HTERT RPE-1 (cell line): ENCODE measurements around the gene CELSR1.
"Not testable (repeated sequence)": the region's sequence is repeated elsewhere in the genome, so short reads cannot be mapped to it uniquely, and the experiment has no call there.

ENCODE experiments used
- in situ Hi-C: fragments of 300-500 bp; cut with MboI; formaldehyde crosslinking; loops from 4 replicates; pipeline ENCODE4 v1.14.3; 2020; ENCODE audit warnings: low sequenced_read_pairs

CELSR1 gene

DNA sequence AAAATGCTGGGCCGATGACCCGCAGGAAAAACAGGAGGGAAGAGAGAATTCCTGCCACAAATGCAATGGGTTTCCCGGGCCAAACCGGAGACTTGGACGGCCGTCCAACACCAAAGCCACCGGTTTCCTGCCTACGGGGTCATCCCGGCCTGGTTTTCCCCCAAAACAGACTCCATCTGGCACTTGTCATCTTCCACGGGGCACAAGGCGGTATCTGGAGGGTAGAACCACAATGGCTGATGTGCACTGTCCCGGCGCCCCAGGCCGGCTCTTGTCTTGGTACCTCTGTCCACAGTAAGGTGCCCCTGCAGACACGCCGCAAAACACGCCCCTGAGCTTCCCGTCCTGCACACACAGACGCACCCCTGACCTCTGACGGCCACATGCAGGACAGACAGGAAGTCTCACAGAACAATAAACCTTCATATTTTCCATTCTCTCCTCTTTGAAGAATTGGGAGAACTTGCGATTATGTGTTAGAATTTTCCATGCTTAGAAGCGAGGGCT is 20.1 kb downstream of the CELSR1 start:
- in situ Hi-C loops = no loop called here

DNA sequence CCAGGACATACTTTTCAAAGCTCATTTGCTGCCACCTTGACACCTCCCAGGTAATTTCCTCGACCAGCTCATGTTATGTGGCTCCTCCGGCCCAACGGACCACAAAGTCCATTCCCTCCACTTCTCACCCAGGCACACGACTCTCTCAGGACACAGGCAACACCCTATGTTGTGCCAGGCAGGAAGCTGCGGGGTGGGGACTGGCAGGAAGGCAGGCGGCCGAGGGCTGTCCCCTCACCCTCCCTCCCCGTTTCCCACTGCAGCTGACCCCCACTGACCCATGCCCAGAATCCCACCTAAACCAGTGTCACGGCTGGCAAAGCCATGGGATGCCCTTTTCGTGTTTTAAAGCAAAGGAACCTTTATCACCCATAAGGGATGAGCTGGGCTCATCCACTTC is 20.8 kb downstream of the CELSR1 start:
- in situ Hi-C loops = no loop called here

DNA sequence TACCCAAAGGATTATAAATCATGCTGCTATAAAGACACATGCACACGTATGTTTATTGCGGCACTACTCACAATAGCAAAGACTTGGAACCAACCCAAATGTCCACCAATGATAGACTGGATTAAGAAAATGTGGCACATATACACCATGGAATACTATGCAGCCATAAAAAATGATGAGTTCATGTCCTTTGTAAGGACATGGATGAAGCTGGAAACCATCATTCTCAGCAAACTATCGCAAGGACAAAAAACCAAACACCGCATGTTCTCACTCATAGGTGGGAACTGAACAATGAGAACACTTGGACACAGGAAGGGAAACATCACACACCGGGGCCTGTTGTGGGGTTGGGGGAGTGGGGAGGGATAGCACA is 21.3 kb downstream of the CELSR1 start:
- in situ Hi-C loops = not testable (repeated sequence)

DNA sequence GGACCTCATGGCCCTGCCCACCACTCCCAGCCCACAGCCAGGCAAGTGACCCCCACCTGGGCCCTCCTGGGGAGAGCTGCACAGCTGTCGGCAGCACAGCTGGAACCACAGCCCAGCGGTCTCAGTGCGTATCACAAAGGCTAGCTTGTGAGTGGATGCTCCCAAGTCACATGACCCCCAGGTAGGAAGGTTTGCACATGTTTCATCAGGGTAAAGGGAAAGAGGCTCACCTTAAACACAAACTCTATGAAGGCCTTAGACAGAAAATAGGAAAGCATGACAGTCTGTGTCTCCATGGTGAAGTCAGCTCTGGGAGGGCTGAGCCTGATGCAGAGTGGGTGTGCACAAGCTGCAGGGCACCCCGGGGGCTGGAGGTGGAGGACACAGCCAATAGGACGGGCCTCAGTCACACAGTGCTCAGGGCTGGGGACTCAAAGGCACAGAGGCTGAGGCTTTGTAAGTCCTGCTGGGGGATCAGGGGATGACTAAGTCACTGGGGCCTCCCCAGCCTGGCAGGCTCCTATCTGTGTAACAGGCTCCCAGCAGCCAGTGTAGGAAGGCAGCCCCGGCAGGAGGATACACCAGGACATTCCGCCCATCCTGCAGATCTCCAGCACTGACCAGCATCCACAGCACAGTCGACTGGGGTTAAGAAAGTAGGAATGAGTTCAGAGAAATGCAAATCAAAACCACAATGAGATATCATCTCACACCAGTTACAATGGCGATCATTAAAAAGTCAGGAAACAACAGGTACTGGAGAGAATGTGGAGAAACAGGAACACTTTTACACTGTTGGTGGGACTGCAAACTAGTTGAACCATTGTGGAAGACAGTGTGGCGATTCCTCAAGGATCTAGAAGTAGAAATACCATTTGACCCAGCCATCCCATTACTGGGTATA is 22.0 kb downstream of the CELSR1 start:
- in situ Hi-C loops = no loop called here

DNA sequence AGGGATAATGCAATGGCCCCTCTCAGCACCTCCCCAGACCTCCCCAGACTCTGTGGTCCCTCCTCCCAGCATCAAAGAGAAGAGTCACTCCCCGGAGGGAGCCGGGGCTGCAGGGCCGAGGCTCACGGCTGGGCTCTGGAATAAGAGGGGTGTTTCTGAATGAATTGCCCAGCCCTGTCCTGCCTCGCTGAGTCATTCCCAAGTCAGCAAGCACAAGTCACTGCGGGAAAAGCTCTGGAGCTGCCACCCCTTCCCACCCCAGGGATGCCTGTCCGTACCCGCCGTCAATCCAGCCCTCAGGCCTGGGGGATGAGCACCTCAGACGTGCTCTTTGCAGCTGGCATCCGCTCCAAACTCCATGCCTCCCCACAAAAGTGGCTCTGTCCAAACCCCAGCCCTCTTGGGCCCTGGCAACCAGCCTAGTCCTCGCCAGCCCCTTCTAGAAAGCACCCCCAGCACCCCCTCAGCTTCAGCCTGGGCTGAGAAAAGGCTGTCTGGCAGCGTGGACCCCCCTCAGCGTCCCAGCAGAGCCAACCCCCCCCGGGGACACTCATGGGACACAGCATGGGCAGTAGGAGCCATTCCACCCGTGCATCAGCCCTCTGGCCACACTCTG is 22.7 kb downstream of the CELSR1 start:
- in situ Hi-C loops = no loop called here

DNA sequence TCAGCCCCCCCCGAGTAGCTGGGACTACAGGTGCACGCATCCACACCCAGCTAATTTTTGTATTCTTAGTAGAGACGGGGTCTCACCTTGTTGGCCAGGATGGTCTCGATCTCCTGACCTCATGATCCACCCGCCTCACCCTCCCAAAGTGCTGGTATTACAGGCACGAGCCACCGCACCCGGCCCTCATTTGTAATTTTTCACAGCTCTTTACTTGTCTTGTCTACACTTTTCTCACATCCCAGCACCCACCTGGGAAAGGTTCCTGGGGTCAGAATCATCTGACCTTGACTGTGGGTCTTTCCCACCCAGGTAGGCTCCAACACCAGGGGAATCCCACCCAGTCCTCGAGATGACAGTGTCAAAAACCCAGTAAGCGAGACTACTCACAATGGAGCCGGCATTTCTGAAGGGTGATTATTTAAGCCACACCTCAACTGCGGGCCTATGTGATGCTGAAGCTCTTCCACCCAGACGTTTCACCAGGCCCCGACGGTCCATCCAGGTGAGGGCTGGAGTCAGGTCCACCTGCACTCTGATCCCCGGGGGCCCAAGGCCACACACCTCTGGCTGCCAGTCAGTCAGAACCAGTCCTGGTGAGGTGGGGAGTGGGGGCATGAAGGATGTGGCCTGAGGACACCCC is 23.4 kb downstream of the CELSR1 start:
- in situ Hi-C loops = no loop called here

DNA sequence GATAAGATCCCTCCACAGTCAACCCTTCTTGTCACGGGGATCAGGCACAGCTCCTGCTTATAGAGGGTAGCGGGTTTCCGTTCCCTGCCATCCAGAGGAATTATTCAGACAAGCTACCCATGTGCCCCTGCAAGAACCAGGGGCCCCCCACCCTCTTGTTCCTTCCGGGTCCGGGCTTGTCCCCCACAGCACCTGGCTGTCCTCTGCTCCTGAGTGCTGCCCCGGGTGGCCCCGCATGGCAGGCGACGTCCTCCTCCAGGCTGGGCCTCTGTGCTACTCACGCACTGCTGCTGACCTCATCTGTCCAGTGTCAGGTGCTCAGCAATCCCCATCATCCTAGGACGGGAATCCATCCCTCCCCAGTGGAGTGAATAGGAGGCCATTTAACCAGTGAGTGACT is 24.7 kb downstream of the CELSR1 start:
- in situ Hi-C loops = no loop called here

DNA sequence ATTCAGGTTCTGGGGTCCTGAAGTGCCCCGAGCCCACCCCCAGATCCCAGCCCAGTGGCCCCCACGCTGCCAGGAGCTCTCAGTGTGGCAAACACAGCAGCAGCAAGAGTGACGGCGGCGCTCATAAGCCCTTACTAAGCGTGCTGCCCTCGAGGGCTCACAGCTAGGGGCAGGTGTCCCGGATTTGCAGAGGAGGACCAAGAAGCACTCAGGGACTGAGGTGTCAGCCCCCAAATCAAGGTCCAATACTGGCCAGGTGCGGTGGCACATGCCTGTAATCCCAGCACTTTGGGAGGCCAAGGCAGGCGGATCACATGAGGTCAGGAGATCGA is 25.4 kb downstream of the CELSR1 start:
- in situ Hi-C loops = no loop called here

DNA sequence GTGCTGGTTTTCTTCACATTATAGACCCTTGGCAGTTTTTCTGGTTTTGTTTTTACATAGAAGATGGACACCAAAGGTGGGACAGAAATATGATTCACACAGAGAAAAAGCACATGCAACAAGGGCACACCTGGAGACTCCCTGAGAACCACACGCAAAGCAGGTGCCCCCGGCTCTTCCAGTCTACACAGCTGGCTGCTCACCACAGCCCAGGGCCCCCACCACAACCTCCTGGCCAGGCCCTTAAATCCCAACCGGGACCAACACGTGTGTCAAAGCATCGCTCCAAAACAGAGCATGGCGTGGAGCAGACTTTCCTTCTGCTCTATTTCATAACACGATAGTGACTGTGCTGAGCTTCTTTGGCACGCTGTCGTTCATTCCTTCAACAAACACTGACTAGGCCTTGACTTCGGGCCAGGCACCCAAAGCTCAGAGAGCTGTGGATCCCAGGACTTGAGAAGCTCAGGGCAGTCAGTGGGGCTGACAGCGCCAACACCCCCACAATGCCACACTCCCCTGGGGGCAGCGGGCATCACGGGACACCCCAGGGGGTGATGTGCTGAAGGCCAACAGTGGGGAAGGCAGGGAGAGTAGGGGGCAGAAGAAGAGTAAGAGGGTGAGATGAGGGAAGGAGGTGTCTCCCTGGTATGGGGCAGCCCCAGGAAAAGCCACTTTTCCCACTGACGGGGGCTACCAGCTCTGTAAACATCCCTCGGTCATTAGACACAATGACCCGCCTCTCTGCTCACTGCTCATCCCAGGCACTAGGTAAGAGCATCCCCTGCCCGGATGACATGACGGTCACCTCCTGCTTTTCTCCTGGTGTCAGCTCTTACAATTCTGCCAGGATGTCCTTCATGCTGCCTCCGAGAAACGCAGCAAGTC is 26.0 kb downstream of the CELSR1 start:
- in situ Hi-C loops = no loop called here

DNA sequence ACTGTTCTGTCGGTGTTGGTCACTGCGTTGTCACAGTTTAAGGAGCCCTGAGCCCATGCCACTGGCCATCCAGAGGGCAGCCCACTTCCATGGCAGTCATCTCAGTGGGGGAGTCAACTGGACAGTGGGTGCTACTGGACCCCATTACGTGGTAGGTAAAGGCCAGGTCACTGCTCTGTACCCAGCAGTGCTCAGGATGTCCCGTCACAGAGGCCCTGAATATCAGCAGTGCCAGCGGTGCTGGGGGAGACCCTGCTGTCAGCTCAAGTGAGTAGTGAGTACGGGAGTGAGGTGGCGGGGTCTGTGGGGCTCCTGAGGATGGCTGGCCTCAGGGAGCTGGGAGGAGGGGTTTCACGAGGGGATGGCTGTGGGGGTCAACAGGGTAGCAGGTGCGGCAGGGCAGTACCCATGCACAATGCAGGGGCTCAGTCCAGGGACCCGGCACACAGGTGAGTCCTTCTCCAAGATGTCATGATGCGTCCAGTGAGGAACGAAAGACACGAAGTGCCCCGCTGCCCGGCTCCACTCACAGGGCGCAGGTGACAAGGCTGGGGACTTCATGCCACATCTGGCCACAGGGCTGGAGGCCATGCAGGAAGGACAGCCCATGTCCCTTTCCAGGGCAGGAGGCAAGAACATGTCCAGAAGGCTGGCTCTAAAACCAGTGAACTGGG is 27.9 kb downstream of the CELSR1 start:
- in situ Hi-C loops = no loop called here

DNA sequence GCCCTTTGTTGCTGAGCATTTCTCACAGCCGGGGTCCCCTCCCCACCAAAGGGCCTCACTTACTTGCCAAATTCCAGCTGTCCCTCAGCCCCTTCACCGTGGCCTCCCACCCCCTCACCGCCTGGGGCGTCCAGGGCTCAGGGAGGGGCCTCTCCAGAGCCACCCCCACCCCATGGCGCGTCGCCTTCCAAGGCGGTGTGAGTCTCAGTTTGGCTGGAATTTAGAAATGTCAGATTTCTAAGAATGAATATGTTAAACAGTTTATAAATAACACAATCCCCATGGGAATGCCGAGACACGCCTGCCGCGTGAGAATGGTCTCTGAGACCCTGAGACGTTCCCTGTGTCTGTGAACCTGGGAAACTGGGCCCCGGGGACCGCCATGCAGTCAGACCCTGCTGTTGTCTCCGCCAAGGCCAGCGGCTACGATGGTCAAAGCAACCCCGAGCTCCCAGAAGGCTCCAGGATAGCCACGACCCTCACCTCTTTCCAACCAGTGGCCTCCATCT is 28.9 kb downstream of the CELSR1 start:
- in situ Hi-C loops = no loop called here

DNA sequence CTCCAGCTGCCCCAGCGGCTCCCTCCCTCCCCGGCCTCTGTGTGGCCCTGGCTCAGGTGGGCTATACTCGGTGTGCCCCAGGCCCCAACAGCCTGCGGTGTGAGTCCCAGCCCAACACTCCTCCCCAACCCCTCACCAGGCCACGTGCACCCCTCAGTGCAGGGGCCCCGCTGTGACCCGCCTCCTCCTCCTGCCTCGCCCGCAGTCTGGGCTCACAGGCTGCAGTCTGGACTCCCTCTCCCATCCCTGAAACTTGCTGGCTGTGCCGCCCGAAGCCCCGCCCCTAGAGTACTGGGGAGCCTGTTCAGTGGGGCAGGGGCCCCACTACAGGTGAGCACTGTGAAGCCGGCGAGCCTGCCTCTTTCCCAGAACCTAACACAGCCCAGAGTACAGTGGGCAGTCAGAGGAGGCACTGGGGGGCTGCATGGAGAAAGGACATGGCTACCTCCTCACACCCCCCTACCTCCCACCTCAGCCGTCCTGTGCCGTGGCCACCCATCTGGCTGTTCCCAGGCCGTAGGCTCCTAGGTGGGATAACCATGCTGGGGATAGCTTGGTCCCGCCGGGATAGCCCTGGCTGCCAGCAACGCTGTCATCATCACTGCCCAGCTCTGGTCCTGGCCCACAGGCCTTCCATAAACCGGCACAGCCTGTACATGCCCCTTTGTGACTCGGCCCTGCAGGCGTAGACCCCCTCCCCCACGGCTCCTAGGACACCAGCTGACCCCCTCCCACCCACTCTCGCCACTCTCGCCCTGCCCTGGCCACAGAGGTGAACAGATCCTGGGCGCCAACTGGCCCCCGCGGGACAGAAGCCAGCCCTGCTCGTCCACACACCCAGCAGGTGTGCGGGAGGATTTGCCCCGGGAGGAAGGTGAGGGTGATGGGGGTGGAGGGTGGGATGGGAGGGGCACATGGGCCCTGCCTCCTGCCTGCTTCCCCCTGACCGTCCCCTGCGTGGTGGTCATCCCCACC is 29.7 kb downstream of the CELSR1 start:
- in situ Hi-C loops = no loop called here

DNA sequence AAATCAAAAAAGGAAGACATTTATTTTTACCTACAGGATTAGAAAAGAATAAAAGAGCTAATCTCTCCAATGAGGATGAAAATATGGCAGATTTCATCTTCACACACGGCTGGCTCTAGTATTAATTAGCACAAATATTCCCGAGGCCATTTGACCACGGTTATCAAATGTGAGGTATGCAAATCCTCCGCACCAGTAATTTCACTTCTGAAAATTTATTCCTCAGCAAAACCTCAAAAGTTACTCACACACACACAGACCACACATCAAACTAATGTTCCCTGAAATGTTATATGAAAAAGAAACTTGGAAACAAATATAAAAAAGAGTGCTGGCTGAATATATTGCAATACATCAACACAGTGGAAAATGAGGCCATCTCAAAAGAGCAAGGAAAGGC is 32.8 kb downstream of the CELSR1 start:
- in situ Hi-C loops = no loop called here

DNA sequence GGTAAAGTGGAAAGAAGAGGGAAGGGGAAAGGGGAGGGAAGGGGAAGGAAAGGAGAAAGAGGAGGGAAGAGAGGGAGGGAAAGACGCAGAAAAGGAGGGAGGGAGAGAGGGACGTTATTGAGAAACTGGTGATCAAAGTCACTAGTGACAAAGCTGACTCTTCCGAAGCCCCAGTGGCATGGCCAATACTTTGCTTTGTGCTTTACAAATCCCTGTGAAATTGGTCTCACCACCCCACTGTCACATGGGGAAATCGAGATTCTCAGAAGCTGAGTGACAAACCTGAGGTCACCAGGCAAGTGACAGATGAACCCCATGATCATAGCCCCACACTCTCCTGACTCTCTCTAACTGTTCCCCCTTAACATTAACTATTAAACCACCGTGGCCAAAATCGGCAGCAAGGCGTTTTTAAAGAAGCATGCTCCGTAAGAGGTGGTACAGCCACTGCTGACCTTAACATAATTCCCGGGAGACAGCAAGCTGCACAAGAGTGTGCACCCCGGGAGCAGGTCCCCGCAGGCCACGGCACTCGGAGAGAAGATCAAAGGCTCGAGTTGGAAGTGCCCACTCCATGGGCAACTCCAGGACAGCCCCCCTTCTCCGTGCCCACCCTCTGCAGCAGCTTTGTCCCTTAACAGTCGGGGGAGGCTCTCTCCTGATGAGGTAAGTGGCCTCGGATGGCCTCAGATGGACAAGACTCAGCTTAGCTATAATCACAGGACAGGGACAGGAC is 34.8 kb downstream of the CELSR1 start:
- in situ Hi-C loops = no loop called here

DNA sequence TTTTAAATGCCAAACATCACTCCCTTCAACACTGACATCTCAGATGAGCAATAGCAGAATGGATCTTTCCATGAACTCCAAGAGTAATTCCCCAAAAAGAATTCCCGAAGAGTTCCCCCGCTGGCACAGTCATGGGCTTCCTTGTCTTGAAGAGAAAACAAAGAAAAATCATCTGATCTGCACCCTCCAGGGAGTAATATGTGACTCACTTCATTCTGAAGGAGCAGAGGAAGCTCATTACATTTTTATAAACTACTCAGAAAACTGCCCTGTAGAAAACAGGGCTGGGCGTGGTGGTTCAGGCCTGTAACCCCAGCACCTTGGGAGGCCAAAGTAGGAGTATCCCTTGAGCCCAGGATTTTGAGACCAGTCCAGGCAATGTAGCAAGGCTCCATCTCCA is 35.7 kb downstream of the CELSR1 start:
- in situ Hi-C loops = no loop called here

DNA sequence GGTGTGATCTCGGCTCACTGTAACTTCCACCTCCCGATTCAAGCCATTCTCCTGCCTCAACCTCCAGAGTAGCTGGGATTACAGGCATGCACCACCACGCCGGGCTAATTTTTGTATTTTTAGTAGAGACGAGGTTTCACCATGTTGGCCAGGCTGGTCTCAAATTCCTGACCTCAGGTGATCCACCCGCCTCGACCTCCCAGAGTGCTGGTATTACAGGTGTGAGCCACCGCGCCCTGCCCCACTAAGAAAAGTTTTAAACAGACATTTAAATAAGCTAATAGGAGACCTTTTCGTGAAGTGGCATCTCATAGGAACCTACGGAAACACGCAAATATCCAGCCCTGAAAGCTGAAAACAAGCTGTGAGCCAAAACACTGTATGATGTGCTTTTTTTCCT is 36.2 kb downstream of the CELSR1 start:
- in situ Hi-C loops = not testable (repeated sequence)

DNA sequence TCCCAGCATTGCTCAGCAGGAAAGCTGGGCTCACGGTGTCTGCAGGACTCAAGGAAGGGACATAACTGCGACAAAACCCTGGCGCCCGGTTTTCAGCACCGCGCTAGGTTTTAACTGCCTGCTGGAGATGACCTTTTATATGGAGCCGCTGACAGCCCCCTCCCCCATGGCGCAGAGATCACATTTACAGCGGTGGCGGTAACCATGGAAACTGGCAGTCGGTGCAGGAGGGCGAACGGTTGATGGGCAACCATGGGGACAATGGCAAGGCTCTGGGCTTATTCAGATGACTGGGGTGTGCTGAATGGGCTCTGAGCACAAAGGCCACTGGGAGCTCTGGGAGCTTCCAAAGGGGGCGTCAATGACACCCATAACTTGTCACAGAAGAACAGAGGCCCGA is 37.2 kb downstream of the CELSR1 start:
- in situ Hi-C loops = no loop called here

DNA sequence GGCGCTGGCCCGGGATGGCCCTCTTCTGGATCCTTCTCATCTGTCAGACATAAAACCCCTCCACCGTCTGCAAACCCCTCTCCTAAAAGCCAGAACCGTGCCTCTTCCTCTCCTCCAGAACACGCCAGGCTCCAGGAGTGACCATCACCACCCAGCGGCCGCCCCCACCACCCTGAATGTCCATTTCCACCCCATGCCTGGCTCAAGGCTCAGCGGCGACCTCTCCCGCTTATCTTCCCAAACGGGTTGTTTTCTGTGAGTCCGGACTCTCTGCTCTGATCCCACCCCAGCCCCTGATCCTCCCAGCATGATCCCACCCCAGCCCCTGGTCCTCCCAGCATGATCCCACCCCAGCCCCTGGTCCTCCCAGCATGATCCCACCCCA is 37.6 kb downstream of the CELSR1 start:
- in situ Hi-C loops = no loop called here
